Vagina (tissue), 2 donors: Measurements from ENCODE around the gene ACOX3. TPM values are rescaled to one million over a fixed set of nuclear protein-coding genes. Genes with fewer than 3 reads are reported as not detected.

Experiments used
- DNase-seq, 2 donors: peaks; one replicate each; pipeline ENCODE4 v3.0.0-alpha.2; 2017; ENCODE audit errors: extremely low spot score in 2 of 2
- H3K27ac ChIP-seq: fragments of 200-600 bp; sonication (generic); one replicate; pipeline ENCODE4 v1.5.1; 2019
- H3K27me3 ChIP-seq: fragments of 200-600 bp; sonication (generic); one replicate; pipeline ENCODE4 v1.5.1; 2019
- H3K36me3 ChIP-seq, 2 donors: fragments of 200-600 bp; sonication (generic); one replicate each; pipeline ENCODE4 v1.5.1; 2017 to 2019
- H3K4me1 ChIP-seq: fragments of 200-600 bp; sonication (generic); one replicate; pipeline ENCODE4 v1.5.1; 2019
- H3K4me3 ChIP-seq, 2 donors: fragments of 200-600 bp; sonication (generic); 1 replicate in 1 of 2; 2 replicates in 1 of 2; pipeline ENCODE4 v1.5.1; 2016 to 2019
- H3K9me3 ChIP-seq: fragments of 200-600 bp; sonication (generic); one replicate; pipeline ENCODE4 v1.5.1; 2019
- POLR2A ChIP-seq, 2 donors: fragments of 450-650 bp; IDR thresholded peaks; one replicate each; pipeline ENCODE4 v1.6.1; 2017; ENCODE audit warnings: antibody characterized with exemption in 2 of 2, mild to moderate bottlenecking in 2 of 2, moderate library complexity in 2 of 2
- POLR2AphosphoS5 ChIP-seq, 2 donors: sonication (generic); formaldehyde crosslinking; IDR thresholded peaks; one replicate each; pipeline ENCODE4 v1.9.0; 2017; ENCODE audit warnings: antibody characterized with exemption in 2 of 2, mild to moderate bottlenecking in 2 of 2, low read depth in 1 of 2; ENCODE audit not compliant: insufficient read depth in 1 of 2
- intact Hi-C: fragments of 100-400 bp; cut with DNase I; formaldehyde crosslinking; loops from one replicate; pipeline ENCODE4 v1.15.1; 2023
- total RNA-seq: library from RNA; depleted of rRNA; stranded (reverse); fragments of >200 nt; gene quantifications from one replicate; pipeline ENCODE4 v1.2.3, GENCODE V29; 2016
- TF ChIP-seq, protein P1 (sequence below), 3 experiments: fragments of 450-650 bp in 2 of 3; fragments of 200-600 bp in 1 of 3; sonication (generic) in 1 of 3; IDR thresholded peaks; one replicate each; pipeline ENCODE4 v1.5.1; 2017 to 2019; ENCODE audit warnings: antibody characterized with exemption in 3 of 3, mild to moderate bottlenecking in 2 of 3, moderate library complexity in 2 of 3

ACOX3 gene
- total RNA-seq, 1 donor from 2014 or later: 46.9 TPM

- no peak for DNase-seq
- Histone ChIP-seq H3K4me3 (no peak overlapping the region), H3K4me1 (peaks cover 23% of the 10 kb centered on the region), H3K9me3 (no peaks in the 10 kb centered on the region), H3K27me3 (no peaks in the 10 kb centered on the region), H3K36me3 (peaks cover 0 to 37% of the 10 kb centered on the region in 2 donors), H3K27ac (no peak overlapping the region)
- no peak for TF ChIP-seq POLR2A (IDR thresholded peaks at IDR 0.05)
- TF ChIP-seq POLR2AphosphoS5 (IDR thresholded peaks at IDR 0.05; ENCODE audit: insufficient read depth in 1 of 2, low read depth in 1 of 2): no peak
- TF ChIP-seq, protein P1, sequence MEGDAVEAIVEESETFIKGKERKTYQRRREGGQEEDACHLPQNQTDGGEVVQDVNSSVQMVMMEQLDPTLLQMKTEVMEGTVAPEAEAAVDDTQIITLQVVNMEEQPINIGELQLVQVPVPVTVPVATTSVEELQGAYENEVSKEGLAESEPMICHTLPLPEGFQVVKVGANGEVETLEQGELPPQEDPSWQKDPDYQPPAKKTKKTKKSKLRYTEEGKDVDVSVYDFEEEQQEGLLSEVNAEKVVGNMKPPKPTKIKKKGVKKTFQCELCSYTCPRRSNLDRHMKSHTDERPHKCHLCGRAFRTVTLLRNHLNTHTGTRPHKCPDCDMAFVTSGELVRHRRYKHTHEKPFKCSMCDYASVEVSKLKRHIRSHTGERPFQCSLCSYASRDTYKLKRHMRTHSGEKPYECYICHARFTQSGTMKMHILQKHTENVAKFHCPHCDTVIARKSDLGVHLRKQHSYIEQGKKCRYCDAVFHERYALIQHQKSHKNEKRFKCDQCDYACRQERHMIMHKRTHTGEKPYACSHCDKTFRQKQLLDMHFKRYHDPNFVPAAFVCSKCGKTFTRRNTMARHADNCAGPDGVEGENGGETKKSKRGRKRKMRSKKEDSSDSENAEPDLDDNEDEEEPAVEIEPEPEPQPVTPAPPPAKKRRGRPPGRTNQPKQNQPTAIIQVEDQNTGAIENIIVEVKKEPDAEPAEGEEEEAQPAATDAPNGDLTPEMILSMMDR (IDR thresholded peaks at IDR 0.05): no peak
- intact Hi-C loops: loop anchor here (2.0 to 10.0 kb wide), 2 partner anchors 129 to 163 kb away; no protein-coding TSS in a partner anchor
Observed at GRCh38 chr4:8403976-8404375, 36.5 kb downstream of the ACOX3 start.

DNA sequence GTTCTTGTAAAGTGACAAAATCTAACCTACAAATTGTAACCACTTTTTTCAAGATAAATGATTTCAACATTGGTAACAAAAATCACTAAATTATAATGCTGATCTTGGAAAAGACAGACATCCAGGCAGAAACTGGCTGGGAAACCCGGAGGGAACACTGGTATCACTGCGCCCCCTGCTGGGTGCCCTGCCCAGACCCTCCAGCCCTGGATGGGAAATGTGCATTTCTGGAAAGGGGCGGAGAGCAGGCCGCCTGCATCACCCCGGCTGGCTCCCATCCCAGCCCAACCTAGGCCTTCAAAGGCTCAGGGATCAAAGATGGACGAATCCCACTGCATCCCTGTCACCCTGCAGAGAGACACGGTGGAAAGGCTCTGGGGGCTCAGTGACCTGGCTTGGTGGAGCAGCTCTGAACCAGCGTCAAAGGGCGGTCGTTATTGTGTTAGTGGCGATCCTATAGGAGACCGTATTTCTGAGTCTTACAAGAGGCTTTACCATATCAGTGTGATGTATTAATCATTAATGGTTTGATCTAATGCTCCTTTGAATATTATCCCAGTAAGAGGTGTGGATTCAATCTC lies 37.3 kb downstream of the ACOX3 start:
- H3K27ac ChIP-seq: peak overlapping the region; percentile 76
- H3K4me1 ChIP-seq: peaks cover 23% of the 10 kb centered on the region
- intact Hi-C loops: loop anchor here (10.0 kb wide), 1 partner anchor 128 kb away; no protein-coding TSS in a partner anchor
- no peaks in the 10 kb centered on the region for H3K9me3 ChIP-seq
- TF ChIP-seq POLR2AphosphoS5 (IDR thresholded peaks at IDR 0.05; ENCODE audit: insufficient read depth in 1 of 2, low read depth in 1 of 2) (peak in 1 of 2 donors; percentile 37), POLR2A (IDR thresholded peaks at IDR 0.05) (no peak)
- TF ChIP-seq, protein P1 (IDR thresholded peaks at IDR 0.05): peak; percentile 89 to 92 (median 91)
- no peak overlapping the region for H3K4me3 ChIP-seq
- H3K27me3 ChIP-seq: no peaks in the 10 kb centered on the region
- DNase-seq: no peak
- H3K36me3 ChIP-seq: peaks cover 0 to 41% of the 10 kb centered on the region in 2 donors

DNA sequence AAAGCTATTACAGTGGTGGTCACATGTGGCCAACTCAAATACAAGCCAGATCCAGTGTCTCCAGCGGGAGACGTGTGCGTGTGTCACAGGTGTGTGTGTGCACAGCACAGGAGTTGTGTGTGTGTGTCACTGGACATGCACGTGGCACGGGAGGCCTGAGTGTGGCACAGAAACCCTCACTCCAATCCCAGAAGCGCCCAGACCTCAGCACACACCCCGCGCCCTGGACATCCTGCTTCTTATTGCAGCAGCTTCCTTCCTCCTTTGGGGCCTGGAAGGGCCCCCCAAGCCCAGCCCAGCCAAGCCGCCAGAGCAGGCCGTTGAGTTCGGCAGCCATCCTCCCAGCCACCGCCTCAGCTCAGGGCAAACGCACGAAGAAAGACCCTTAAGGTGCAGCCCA lies 37.9 kb downstream of the ACOX3 start:
- Histone ChIP-seq H3K4me3 (no peak overlapping the region), H3K9me3 (no peaks in the 10 kb centered on the region), H3K27me3 (no peaks in the 10 kb centered on the region), H3K27ac (peak overlapping the region; percentile 76), H3K36me3 (peaks cover 0 to 38% of the 10 kb centered on the region in 2 donors), H3K4me1 (peaks cover 23% of the 10 kb centered on the region)
- TF ChIP-seq POLR2A (IDR thresholded peaks at IDR 0.05) (no peak), POLR2AphosphoS5 (IDR thresholded peaks at IDR 0.05; ENCODE audit: insufficient read depth in 1 of 2, low read depth in 1 of 2) (peak in 1 of 2 donors; percentile 3)
- TF ChIP-seq, protein P1 (IDR thresholded peaks at IDR 0.05): no peak
- no peak for DNase-seq
- intact Hi-C loops: loop anchor here (10.0 kb wide), 1 partner anchor 128 kb away; no protein-coding TSS in a partner anchor

- no peak overlapping the region for H3K4me3 ChIP-seq
- peak overlapping the region; percentile 76 for H3K27ac ChIP-seq
- peaks cover 23% of the 10 kb centered on the region for H3K4me1 ChIP-seq
- H3K9me3 ChIP-seq: no peaks in the 10 kb centered on the region
- DNase-seq: no peak
- peaks cover 0 to 36% of the 10 kb centered on the region in 2 donors for H3K36me3 ChIP-seq
- TF ChIP-seq, protein P1 (IDR thresholded peaks at IDR 0.05): no peak
- peak in 1 of 2 donors; percentile 3 for TF ChIP-seq POLR2AphosphoS5 (IDR thresholded peaks at IDR 0.05; ENCODE audit: insufficient read depth in 1 of 2, low read depth in 1 of 2)
- no peaks in the 10 kb centered on the region for H3K27me3 ChIP-seq
- intact Hi-C loops: loop anchor here (10.0 kb wide), 1 partner anchor 127 kb away; no protein-coding TSS in a partner anchor
Observed at GRCh38 chr4:8402181-8402597, 38.3 kb downstream of the ACOX3 start.

GRCh38 chr4:8401665-8402064 lies 38.9 kb downstream of the ACOX3 start:
- DNase-seq: no peak
- Histone ChIP-seq H3K27ac (peak overlapping the region; percentile 76), H3K4me1 (peaks cover 23% of the 10 kb centered on the region), H3K4me3 (no peak overlapping the region), H3K27me3 (no peaks in the 10 kb centered on the region), H3K36me3 (peaks cover 0 to 36% of the 10 kb centered on the region in 2 donors), H3K9me3 (no peaks in the 10 kb centered on the region)
- TF ChIP-seq, protein P1 (IDR thresholded peaks at IDR 0.05): no peak
- TF ChIP-seq POLR2AphosphoS5 (IDR thresholded peaks at IDR 0.05; ENCODE audit: insufficient read depth in 1 of 2, low read depth in 1 of 2) (no peak), POLR2A (IDR thresholded peaks at IDR 0.05) (no peak)
- intact Hi-C loops: loop anchor here (10.0 kb wide), 1 partner anchor 127 kb away; no protein-coding TSS in a partner anchor
